Progenitor cell of endocrine pancreas (in vitro differentiated cells): ENCODE measurements around the gene EMILIN3. TPM values are rescaled to one million over a fixed set of nuclear protein-coding genes. Genes with fewer than 3 reads are reported as not detected.
A peak's percentile ranks its signal among the peaks of the same experiment; 100 is the strongest.
"Not testable (repeated sequence)": the region's sequence is repeated elsewhere in the genome, so short reads cannot be mapped to it uniquely, and the experiment has no call there.

Source experiments
- DNase-seq: peaks from one replicate; pipeline ENCODE4 v3.0.0; 2021; ENCODE audit warnings: low spot score; ENCODE audit not compliant: unreplicated experiment
- H3K27ac Mint-ChIP-seq: 2 replicates; pipeline ENCODE4 v1.8.0; 2021; ENCODE audit warnings: mild to moderate bottlenecking, moderate library complexity, mixed read lengths
- H3K27me3 Mint-ChIP-seq: 2 replicates; pipeline ENCODE4 v1.8.0; 2021; ENCODE audit warnings: mixed read lengths
- H3K36me3 Mint-ChIP-seq: 2 replicates; pipeline ENCODE4 v1.8.0; 2022; ENCODE audit warnings: mixed read lengths; ENCODE audit not compliant: insufficient read depth
- H3K4me1 Mint-ChIP-seq: 2 replicates; pipeline ENCODE4 v1.8.0; 2021; ENCODE audit warnings: low read depth, mixed read lengths
- H3K4me3 Mint-ChIP-seq: 2 replicates; pipeline ENCODE4 v1.8.0; 2021; ENCODE audit warnings: low read depth, mild to moderate bottlenecking, moderate library complexity, mixed read lengths
- H3K9me3 Mint-ChIP-seq: 2 replicates; pipeline ENCODE4 v1.8.0; 2021; ENCODE audit warnings: low read depth, mixed read lengths
- CTCF ChIP-seq: fragments of 200-600 bp; sonication (generic); IDR thresholded peaks from one replicate; pipeline ENCODE4 v1.5.0; 2021; ENCODE audit warnings: antibody characterized with exemption, mild to moderate bottlenecking; ENCODE audit not compliant: unreplicated experiment
- total RNA-seq: library from RNA; stranded (reverse); gene quantifications from 2 replicates; pipeline ENCODE4 v1.2.1, GENCODE V29; 2021

Gene EMILIN3
- total RNA-seq, 1 donor from 2014 or later: 0.96 TPM

- Mint-ChIP-seq H3K27me3 (peaks cover 5% of the 10 kb centered on the region), H3K4me3 (peak overlapping the region; percentile 77), H3K27ac (peak overlapping the region; percentile 62), H3K9me3 (no peaks in the 10 kb centered on the region), H3K4me1 (peaks cover 7% of the 10 kb centered on the region), H3K36me3 (no peaks in the 10 kb centered on the region)
- DNase-seq: no peak
- no peak for TF ChIP-seq CTCF
These were observed 48.4 kb downstream of the EMILIN3 start for GRCh38 chr20:41318271-41318649.

- peaks cover 5% of the 10 kb centered on the region for H3K27me3 Mint-ChIP-seq
- peak within 1 kb of the TSS; percentile 81 for H3K27ac Mint-ChIP-seq
These were observed 48.9 kb downstream of the EMILIN3 start, which contains the start of gene ZHX3 for GRCh38 chr20:41317546-41318270. Gene ZHX3 (minus strand): TSS chr20:41317731. CDS start chr20:41204916, 112,815 bp downstream.

GRCh38 chr20:41316602-41317545, 49.7 kb downstream of the EMILIN3 start:
- Mint-ChIP-seq H3K9me3 (no peaks in the 10 kb centered on the region), H3K4me1 (peaks cover 7% of the 10 kb centered on the region), H3K27ac (peak overlapping the region; percentile 81), H3K4me3 (peak overlapping the region; percentile 80), H3K27me3 (peaks cover 5% of the 10 kb centered on the region), H3K36me3 (no peaks in the 10 kb centered on the region)
- peak; percentile 61 for DNase-seq
- no peak for TF ChIP-seq CTCF

More at GRCh38 chr20:41317546-41318270, 48.9 kb downstream of the EMILIN3 start, which contains the start of gene ZHX3:
- Mint-ChIP-seq H3K9me3 (no peaks in the 10 kb centered on the region), H3K4me3 (peak within 1 kb of the TSS; percentile 80), H3K4me1 (peaks cover 7% of the 10 kb centered on the region), H3K36me3 (no peaks in the 10 kb centered on the region)
- peak; percentile 97 for DNase-seq
- no peak for TF ChIP-seq CTCF

GRCh38 chr20:41316051-41316450, 50.6 kb downstream of the EMILIN3 start:
- no peak for TF ChIP-seq CTCF
- Mint-ChIP-seq H3K4me1 (peaks cover 7% of the 10 kb centered on the region), H3K27me3 (peaks cover 5% of the 10 kb centered on the region), H3K36me3 (no peaks in the 10 kb centered on the region), H3K9me3 (no peaks in the 10 kb centered on the region), H3K27ac (no peak overlapping the region), H3K4me3 (peak overlapping the region; percentile 80)
- no peak for DNase-seq

GRCh38 chr20:41314386-41314785, 52.2 kb downstream of the EMILIN3 start:
- no peak overlapping the region for H3K27ac Mint-ChIP-seq
- no peak for TF ChIP-seq CTCF
- no peaks in the 10 kb centered on the region for H3K9me3 Mint-ChIP-seq
- no peaks in the 10 kb centered on the region for H3K36me3 Mint-ChIP-seq
- H3K4me3 Mint-ChIP-seq: no peak overlapping the region
- peaks cover 7% of the 10 kb centered on the region for H3K4me1 Mint-ChIP-seq
- no peak for DNase-seq
- H3K27me3 Mint-ChIP-seq: peaks cover 2% of the 10 kb centered on the region

GRCh38 chr20:41312009-41312408, 54.6 kb downstream of the EMILIN3 start:
- not testable (repeated sequence) for DNase-seq, H3K36me3 Mint-ChIP-seq, H3K27ac Mint-ChIP-seq, H3K4me3 Mint-ChIP-seq, H3K4me1 Mint-ChIP-seq, H3K27me3 Mint-ChIP-seq, H3K9me3 Mint-ChIP-seq
